ENCODE results near the gene RNU5B-1. TPM values are rescaled to one million over a fixed set of nuclear protein-coding genes. Genes with fewer than 3 reads are reported as not detected.

The RNU5B-1 gene
- total RNA-seq, 4 donors from 2014 or later, result not detected

- peak overlapping the region; percentile 54 for H3K27ac ChIP-seq
- no peaks in the 10 kb centered on the region for H3K27me3 ChIP-seq
- DNase-seq (ENCODE audit: low spot score in 2 of 2), result no peak
- peaks cover 76% of the 10 kb centered on the region for H3K36me3 ChIP-seq
- TF ChIP-seq POLR2A (IDR thresholded peaks at IDR 0.05) (no peak), POLR2AphosphoS5 (IDR thresholded peaks at IDR 0.05) (no peak), CTCF (IDR thresholded peaks at IDR 0.05) (no peak), EP300 (IDR thresholded peaks at IDR 0.05) (no peak)
- H3K9me3 ChIP-seq, result no peaks in the 10 kb centered on the region
- no peak overlapping the region for H3K4me3 ChIP-seq
- WGBS, result 91% methylated on average over 6 of the region's 6 CpGs
- H3K4me1 ChIP-seq, result peaks cover 23% of the 10 kb centered on the region
Measured at GRCh38 chr15:65260968-65261367, 43.5 kb upstream of the RNU5B-1 start.

- Histone ChIP-seq H3K4me1 (peaks cover 19% of the 10 kb centered on the region), H3K27me3 (no peaks in the 10 kb centered on the region), H3K4me3 (no peak overlapping the region), H3K9me3 (no peaks in the 10 kb centered on the region), H3K36me3 (peaks cover 63% of the 10 kb centered on the region), H3K27ac (no peak overlapping the region)
- TF ChIP-seq CTCF (IDR thresholded peaks at IDR 0.05) (no peak), EP300 (IDR thresholded peaks at IDR 0.05) (no peak), POLR2AphosphoS5 (IDR thresholded peaks at IDR 0.05) (no peak), POLR2A (IDR thresholded peaks at IDR 0.05) (no peak)
- WGBS, result 93% methylated on average over 4 of the region's 4 CpGs
- DNase-seq (ENCODE audit: low spot score in 2 of 2), result no peak
Measured at GRCh38 chr15:65263313-65263712, 41.2 kb upstream of the RNU5B-1 start.

GRCh38 chr15:65264863-65265430, 39.5 kb upstream of the RNU5B-1 start:
- no peak overlapping the region for H3K4me3 ChIP-seq
- H3K9me3 ChIP-seq, result no peaks in the 10 kb centered on the region
- TF ChIP-seq CTCF (IDR thresholded peaks at IDR 0.05) (no peak), POLR2AphosphoS5 (IDR thresholded peaks at IDR 0.05) (no peak), EP300 (IDR thresholded peaks at IDR 0.05) (no peak), POLR2A (IDR thresholded peaks at IDR 0.05) (no peak)
- no peak overlapping the region for H3K27ac ChIP-seq
- H3K27me3 ChIP-seq, result no peaks in the 10 kb centered on the region
- no peak for DNase-seq (ENCODE audit: low spot score in 2 of 2)
- 83% methylated on average over 1 of the region's 2 CpGs for WGBS
- H3K4me1 ChIP-seq, result peaks cover 4% of the 10 kb centered on the region
- H3K36me3 ChIP-seq, result peaks cover 56% of the 10 kb centered on the region

- TF ChIP-seq POLR2A (IDR thresholded peaks at IDR 0.05), result no peak
- no peak for TF ChIP-seq EP300 (IDR thresholded peaks at IDR 0.05)
- no peak for TF ChIP-seq POLR2AphosphoS5 (IDR thresholded peaks at IDR 0.05)
- no peak for TF ChIP-seq CTCF (IDR thresholded peaks at IDR 0.05)
- no peak overlapping the region for H3K27ac ChIP-seq
- H3K4me1 ChIP-seq, result peaks cover 7% of the 10 kb centered on the region
- no peak overlapping the region for H3K4me3 ChIP-seq
- H3K36me3 ChIP-seq, result peaks cover 47% of the 10 kb centered on the region
- no peaks in the 10 kb centered on the region for H3K9me3 ChIP-seq
- H3K27me3 ChIP-seq, result no peaks in the 10 kb centered on the region
- DNase-seq (ENCODE audit: low spot score in 2 of 2), result no peak
- WGBS, result 91% methylated on average over 5 of the region's 5 CpGs
Measured at GRCh38 chr15:65266469-65266868, 38.0 kb upstream of the RNU5B-1 start.

GRCh38 chr15:65268411-65268810, 36.1 kb upstream of the RNU5B-1 start:
- WGBS, result 99% methylated on average over 4 of the region's 4 CpGs
- no peak overlapping the region for H3K4me3 ChIP-seq
- TF ChIP-seq CTCF (IDR thresholded peaks at IDR 0.05), result no peak
- no peak for TF ChIP-seq POLR2A (IDR thresholded peaks at IDR 0.05)
- TF ChIP-seq EP300 (IDR thresholded peaks at IDR 0.05), result no peak
- TF ChIP-seq POLR2AphosphoS5 (IDR thresholded peaks at IDR 0.05), result no peak
- H3K27me3 ChIP-seq, result no peaks in the 10 kb centered on the region
- H3K4me1 ChIP-seq, result peaks cover 7% of the 10 kb centered on the region
- peaks cover 36% of the 10 kb centered on the region for H3K36me3 ChIP-seq
- H3K9me3 ChIP-seq, result no peaks in the 10 kb centered on the region
- no peak overlapping the region for H3K27ac ChIP-seq
- no peak for DNase-seq (ENCODE audit: low spot score in 2 of 2)
